GM21526 (cell line): ENCODE results near the gene LDLR.
"Not testable (repeated sequence)": the region's sequence is repeated elsewhere in the genome, so short reads cannot be mapped to it uniquely, and the experiment has no call there.

Experiments used
- ATAC-seq: cut with Tn5 transposase; IDR thresholded peaks from one replicate; pipeline ENCODE4 v1.9.1; 2021; ENCODE audit warnings: moderate library complexity; ENCODE audit not compliant: unreplicated experiment, low FRiP score

LDLR gene

DNA sequence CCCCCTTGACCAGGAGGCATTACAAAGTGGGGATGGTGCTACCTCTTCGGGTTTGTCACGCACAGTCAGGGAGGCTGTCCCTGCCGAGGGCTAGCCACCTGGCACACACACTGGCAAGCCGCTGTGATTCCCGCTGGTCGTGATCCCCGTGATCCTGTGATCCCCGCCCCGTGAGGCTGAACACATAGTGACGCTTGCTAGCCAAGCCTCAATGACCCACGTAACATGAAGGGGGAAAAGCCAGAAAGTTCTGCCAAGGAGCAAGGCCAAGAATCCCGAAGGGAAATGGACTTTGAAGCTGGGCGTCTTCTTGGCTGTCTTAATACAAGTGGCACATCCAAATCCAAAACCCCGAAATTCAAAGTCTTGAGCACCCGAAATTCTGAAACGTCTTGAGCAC, 13.7 kb downstream of the LDLR start:
- ATAC-seq = no peak

DNA sequence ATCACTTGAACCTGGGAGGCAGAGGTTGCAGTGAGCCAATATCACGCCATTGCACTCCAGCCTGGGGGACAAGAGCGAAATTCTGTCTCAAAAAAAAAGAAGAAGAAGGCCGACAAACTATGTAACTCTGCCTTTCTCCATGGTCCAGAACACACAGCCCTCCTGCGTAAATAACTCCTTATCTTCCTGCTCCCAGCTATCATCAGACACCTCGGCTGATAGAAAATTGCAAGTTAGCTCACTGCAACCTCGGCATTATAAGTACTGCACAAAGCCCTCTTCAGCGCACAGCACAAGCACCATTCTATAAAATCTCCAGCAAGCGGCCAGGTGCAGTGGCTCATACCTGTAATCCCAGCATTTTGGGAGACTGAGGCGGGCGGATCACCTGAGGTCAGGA, 14.4 kb downstream of the LDLR start:
- not testable (repeated sequence) for ATAC-seq

DNA sequence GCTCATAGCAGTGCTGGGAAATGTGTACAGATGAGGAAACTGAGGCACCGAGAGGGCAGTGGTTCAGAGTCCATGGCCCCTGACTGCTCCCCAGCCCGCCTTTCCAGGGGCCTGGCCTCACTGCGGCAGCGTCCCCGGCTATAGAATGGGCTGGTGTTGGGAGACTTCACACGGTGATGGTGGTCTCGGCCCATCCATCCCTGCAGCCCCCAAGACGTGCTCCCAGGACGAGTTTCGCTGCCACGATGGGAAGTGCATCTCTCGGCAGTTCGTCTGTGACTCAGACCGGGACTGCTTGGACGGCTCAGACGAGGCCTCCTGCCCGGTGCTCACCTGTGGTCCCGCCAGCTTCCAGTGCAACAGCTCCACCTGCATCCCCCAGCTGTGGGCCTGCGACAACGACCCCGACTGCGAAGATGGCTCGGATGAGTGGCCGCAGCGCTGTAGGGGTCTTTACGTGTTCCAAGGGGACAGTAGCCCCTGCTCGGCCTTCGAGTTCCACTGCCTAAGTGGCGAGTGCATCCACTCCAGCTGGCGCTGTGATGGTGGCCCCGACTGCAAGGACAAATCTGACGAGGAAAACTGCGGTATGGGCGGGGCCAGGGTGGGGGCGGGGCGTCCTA, 15.9 kb downstream of the LDLR start:
- no peak for ATAC-seq

DNA sequence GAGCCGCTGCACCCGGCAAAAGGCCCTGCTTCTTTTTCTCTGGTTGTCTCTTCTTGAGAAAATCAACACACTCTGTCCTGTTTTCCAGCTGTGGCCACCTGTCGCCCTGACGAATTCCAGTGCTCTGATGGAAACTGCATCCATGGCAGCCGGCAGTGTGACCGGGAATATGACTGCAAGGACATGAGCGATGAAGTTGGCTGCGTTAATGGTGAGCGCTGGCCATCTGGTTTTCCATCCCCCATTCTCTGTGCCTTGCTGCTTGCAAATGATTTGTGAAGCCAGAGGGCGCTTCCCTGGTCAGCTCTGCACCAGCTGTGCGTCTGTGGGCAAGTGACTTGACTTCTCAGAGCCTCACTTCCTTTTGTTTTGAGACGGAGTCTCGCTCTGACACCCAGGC, 17.2 kb downstream of the LDLR start:
- no peak for ATAC-seq

DNA sequence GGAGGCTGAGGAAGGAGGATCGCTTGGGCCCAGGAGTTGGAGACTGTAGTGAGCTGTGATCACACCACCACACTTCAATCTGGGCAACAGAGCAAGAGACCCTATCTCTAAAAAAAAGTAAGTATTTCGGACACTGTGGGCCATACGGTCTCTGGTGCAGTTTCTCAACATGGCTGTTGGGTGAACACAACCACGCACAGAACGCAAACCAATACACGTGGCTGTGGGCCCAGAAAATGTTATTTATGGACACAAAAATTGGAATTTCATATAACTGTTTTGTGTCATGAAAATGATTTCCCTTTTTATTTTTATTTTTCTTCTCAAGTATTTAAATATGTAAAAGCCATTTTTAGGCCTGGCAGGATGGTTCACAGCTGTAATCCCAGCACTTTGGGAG, 19.5 kb downstream of the LDLR start:
- no peak for ATAC-seq

DNA sequence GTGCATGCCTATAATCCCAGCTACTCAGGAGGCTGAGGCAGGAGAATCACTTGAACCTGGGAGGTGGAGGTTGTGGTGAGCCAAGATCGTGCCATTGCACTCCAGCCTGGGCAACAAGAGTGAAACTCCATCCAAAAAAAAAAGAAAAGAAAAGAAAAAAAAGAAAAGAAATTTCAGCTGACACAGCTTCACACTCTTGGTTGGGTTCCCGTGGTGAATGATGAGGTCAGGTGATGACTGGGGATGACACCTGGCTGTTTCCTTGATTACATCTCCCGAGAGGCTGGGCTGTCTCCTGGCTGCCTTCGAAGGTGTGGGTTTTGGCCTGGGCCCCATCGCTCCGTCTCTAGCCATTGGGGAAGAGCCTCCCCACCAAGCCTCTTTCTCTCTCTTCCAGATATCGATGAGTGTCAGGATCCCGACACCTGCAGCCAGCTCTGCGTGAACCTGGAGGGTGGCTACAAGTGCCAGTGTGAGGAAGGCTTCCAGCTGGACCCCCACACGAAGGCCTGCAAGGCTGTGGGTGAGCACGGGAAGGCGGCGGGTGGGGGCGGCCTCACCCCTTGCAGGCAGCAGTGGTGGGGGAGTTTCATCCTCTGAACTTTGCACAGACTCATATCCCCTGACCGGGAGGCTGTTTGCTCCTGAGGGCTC, 22.0 kb downstream of the LDLR start:
- no peak for ATAC-seq

DNA sequence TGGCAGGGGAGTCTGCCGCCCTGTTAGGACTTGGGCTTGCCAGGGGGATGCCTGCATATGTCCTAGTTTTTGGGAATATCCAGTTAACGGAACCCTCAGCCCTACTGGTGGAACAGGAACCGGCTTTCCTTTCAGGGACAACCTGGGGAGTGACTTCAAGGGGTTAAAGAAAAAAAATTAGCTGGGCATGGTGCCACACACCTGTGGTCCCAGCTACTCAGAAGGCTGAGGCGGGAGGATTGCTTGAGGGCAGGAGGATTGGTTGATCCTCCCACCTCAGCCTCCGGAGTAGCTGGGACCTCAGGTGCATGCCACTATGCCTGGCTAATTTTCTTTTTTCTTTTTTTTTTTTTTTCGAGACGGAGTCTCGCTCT, 22.5 kb downstream of the LDLR start:
- ATAC-seq = no peak

DNA sequence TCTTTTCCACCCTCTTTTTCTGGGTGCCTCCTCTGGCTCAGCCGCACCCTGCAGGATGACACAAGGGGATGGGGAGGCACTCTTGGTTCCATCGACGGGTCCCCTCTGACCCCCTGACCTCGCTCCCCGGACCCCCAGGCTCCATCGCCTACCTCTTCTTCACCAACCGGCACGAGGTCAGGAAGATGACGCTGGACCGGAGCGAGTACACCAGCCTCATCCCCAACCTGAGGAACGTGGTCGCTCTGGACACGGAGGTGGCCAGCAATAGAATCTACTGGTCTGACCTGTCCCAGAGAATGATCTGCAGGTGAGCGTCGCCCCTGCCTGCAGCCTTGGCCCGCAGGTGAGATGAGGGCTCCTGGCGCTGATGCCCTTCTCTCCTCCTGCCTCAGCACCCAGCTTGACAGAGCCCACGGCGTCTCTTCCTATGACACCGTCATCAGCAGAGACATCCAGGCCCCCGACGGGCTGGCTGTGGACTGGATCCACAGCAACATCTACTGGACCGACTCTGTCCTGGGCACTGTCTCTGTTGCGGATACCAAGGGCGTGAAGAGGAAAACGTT, 24.0 kb downstream of the LDLR start:
- ATAC-seq = no peak

DNA sequence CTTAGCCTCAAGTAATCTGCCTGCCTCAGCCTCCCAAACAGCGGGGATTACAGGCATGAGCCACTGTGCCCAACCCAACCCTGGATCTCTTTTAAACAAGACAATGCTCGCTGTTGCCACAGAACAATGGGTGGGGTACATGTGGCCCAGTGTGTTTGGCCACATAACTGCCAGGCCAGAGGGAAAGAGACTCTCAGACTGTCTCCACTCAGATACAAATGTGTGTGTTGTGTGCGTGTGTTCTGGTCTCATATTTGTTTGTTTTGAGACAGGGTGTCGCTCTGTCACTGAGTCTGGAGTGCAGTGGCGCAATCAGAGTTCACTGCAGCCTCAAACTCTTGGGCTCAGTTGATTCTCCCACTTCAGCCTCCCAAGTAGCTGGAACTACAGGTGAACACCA, 25.8 kb downstream of the LDLR start:
- no peak for ATAC-seq

DNA sequence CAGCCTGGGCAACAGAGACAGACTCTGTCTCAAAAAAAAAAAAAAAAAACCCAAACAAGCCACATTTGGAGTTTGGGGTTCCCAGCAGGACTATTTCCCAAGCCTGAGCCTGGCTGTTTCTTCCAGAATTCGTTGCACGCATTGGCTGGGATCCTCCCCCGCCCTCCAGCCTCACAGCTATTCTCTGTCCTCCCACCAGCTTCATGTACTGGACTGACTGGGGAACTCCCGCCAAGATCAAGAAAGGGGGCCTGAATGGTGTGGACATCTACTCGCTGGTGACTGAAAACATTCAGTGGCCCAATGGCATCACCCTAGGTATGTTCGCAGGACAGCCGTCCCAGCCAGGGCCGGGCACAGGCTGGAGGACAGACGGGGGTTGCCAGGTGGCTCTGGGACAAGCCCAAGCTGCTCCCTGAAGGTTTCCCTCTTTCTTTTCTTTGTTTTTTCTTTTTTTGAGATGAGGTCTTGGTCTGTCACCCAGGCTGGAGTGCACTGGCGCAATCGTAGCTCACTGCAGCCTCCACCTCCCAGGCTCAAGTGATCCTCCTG, 26.7 kb downstream of the LDLR start:
- no peak for ATAC-seq

DNA sequence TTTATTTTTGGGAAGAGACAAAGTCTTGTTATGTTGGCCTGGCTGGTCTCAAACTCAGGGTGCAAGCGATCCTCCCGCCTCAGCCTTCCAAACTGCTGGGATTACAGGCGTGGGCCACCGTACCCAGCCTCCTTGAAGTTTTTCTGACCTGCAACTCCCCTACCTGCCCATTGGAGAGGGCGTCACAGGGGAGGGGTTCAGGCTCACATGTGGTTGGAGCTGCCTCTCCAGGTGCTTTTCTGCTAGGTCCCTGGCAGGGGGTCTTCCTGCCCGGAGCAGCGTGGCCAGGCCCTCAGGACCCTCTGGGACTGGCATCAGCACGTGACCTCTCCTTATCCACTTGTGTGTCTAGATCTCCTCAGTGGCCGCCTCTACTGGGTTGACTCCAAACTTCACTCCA, 27.2 kb downstream of the LDLR start:
- no peak for ATAC-seq

DNA sequence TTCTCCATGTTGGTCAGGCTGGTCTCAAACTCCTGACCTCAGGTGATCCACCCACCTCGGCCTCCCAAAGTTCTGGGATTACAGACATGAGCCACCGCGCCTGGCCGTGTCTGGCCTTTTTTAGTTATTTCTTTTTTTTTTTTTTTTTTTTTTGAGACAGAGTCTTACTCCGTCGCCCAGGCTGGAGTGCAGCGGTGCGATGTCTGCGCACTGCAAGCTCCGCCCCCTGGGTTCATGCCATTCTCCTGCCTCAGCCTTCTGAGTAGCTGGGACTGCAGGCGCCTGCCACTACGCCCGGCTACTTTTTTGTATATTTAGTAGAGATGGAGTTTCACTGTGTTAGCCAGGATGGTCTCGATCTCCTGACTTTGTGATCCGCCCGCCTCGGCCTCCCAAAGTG, 32.7 kb downstream of the LDLR start:
- not testable (repeated sequence) for ATAC-seq

DNA sequence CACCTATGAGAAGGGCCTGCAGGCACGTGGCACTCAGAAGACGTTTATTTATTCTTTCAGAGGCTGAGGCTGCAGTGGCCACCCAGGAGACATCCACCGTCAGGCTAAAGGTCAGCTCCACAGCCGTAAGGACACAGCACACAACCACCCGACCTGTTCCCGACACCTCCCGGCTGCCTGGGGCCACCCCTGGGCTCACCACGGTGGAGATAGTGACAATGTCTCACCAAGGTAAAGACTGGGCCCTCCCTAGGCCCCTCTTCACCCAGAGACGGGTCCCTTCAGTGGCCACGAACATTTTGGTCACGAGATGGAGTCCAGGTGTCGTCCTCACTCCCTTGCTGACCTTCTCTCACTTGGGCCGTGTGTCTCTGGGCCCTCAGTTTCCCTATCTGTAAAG, 33.9 kb downstream of the LDLR start:
- no peak for ATAC-seq

DNA sequence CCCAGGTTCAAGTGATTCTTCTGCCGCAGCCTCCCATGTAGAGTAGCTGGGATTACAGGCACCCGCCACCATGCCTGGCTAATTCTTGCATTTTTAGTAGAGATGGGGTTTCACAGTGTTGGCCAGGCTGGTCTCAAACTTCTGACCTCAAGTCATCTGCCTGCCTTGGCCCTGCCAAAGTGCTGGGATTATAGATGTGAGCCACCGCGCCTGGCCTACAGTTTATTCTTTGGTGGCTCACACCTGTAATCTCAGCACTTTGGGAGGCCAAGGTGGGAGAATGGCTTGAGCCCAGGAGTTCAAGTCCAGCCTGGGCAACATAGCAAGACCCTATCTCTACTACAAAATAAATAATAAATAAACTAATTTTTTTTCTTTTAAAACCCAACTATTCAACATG, 34.9 kb downstream of the LDLR start:
- not testable (repeated sequence) for ATAC-seq

DNA sequence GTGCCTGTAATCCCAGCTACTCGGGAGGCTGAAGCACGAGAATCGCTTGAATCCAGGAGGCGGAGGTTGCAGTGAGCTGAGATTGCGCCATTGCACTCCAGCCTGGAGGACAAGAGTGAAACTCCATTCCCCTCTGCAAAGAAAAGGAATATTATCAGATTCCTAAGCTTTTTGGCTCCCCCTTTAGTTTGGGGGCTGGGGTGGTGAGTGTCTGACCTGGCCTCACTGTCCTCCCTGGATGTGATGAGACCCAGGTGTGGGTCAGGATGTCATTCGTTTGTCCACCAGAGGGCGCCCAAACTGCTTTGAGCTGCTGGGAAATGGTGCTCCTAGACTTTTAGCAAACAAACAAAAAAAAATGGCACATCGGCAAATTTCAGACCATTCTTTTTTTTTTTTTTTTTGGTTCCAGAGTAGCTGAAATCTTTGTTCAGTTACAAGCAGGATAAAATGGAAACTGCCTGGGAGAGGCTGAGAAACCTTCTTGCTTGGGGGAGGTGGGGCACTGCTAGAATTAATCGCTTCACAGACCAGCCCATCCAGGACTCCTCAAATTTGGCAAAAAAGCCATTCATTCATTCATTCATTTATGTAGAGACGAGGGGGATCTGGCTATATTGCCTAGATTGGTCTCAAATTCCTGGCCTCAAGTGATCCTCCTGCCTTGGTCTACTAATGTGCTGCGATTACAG, 36.9 kb downstream of the LDLR start:
- ATAC-seq = no peak

DNA sequence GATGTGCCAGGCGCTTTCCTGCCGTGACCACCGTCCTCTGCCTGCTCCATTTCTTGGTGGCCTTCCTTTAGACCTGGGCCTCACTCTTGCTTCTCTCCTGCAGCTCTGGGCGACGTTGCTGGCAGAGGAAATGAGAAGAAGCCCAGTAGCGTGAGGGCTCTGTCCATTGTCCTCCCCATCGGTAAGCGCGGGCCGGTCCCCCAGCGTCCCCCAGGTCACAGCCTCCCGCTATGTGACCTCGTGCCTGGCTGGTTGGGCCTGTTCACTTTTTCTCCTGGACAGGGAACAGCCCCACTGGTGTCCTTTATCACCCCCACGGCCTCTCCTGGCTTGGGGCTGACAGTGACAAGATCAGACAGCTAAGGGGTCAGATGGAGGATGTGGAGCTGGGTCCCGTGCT, 38.6 kb downstream of the LDLR start:
- ATAC-seq = no peak

DNA sequence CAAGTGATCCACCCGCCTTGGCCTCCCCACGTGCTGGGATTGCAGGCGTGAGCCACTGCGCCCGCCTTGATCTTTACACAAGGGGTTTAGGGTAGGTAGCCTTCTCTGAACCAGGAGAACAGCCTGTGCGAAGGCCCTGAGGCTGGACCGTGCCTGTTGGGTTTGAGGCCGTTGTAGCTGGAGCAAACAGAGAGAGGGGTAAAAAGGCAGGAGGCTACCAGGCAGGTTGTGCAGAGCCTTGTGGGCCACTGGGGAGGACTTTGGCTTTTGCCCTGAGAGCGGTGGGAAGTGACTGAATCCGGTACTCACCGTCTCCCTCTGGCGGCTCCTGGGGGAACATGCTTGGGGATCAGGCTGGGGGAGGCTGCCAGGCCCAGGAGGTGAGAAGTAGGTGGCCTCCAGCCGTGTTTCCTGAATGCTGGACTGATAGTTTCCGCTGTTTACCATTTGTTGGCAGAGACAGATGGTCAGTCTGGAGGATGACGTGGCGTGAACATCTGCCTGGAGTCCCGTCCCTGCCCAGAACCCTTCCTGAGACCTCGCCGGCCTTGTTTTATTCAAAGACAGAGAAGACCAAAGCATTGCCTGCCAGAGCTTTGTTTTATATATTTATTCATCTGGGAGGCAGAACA, 41.7 kb downstream of the LDLR start:
- no peak for ATAC-seq

DNA sequence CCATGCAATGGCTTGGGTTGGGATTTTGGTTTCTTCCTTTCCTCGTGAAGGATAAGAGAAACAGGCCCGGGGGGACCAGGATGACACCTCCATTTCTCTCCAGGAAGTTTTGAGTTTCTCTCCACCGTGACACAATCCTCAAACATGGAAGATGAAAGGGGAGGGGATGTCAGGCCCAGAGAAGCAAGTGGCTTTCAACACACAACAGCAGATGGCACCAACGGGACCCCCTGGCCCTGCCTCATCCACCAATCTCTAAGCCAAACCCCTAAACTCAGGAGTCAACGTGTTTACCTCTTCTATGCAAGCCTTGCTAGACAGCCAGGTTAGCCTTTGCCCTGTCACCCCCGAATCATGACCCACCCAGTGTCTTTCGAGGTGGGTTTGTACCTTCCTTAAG, 42.2 kb downstream of the LDLR start:
- no peak for ATAC-seq

DNA sequence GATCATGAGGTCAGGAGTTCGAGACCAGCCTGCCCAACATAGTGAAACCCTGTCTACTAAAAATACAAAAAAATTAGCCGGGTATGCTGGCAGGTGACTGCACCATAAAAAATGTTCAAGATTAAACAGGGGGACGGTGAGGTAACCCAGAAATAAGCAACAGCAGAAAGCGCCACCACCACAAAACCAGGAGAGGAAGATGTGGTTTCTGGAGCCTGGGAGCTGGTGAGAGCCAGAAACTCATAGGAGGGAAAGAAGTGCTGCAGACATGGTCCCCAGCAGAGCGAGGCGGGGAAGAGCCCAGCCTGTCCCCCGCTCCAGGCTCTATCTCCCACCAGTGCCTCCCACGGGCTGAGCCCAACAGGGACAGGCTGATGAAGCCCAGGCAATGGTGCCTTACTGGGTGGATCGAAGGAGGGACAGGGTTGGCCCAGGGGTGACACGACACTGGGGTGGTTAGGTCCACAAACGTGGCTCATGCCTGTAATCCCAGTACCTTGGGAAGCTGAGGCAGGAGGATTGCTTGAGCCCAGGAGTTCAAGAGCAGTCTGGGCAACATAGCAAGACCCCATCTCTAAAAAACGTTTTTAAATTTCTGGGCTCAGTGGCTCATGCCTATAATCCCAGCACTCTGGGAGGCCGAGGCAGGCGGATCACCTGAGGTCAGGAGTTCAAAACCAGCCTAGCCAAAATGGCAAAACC, 47.3 kb downstream of the LDLR start:
- no peak for ATAC-seq

DNA sequence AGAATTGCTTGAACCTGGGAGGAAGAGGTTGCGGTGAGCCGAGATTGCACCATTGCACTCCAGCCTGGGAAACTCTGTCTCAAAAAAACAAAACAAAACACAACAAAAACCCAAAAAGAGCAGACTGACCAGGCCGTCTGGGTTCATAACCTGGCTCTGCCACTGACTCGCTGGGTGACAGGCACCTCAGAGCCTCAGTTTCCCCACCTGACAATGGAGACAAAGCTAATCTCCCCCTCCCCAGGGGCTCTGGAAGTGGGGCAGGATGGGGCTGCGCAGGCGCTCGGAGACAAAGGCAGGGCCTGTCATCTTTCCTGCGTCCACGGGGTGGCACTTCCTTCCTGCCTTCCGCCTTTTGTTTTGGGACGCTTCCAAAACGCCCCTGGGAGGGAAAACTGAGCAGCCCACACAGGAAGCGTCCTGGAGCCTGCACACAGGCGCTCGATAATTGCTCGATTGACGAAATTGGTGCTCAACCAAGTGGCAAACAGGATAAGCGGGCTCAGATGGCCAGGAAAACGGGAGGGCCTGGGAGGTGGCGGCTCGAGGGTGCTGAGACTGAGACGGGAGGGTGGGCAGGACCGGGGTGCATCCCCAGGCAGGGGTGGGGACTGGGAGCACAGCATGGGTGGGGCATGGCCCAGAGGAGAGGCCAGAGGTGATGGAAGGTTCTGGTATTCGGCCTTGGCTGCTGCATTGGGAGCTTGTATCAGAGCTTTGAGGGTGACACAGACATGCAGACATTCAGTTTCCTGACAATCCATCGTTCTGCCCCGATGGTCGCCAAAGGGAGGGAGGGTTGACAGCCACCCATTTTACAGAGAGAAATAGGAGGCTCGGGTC, 48.5 kb downstream of the LDLR start:
- no peak for ATAC-seq
